AG04450 (cell line): Measurements from ENCODE around the gene ANTXR1. TPM values are rescaled to one million over a fixed set of nuclear protein-coding genes. Genes with fewer than 3 reads are reported as not detected.

Experiments used
- CTCF ChIA-PET: fragments of 300-600, 350-600 bp; formaldehyde crosslinking; extraction: SDS; loops from one replicate; lab custom pipeline; 2022; ENCODE audit warnings: antibody characterized with exemption, inconsistent platforms; lab: Charles Lee
- POLR2A ChIA-PET: fragments of 350-600 bp; formaldehyde crosslinking; extraction: SDS; loops from one replicate; lab custom pipeline; 2021; ENCODE audit warnings: antibody characterized with exemption, inconsistent platforms; lab: Yijun Ruan, JAX
- DNase-seq: peaks from one replicate; pipeline ENCODE4 v3.0.0-alpha.2; 2011; ENCODE audit warnings: low read depth, low spot score
- H3K27ac ChIP-seq: one replicate; pipeline ENCODE4 v1.5.1; 2012; ENCODE audit warnings: low read depth, low read length, control low read depth
- H3K27me3 ChIP-seq: one replicate; pipeline ENCODE4 v1.6.0; 2012; ENCODE audit warnings: low read length; ENCODE audit not compliant: control insufficient read depth, insufficient read depth
- H3K4me3 ChIP-seq: 2 replicates; pipeline ENCODE4 v1.5.1; 2011; ENCODE audit warnings: mild to moderate bottlenecking, low read depth, low read length, control low read depth
- H3K9me3 ChIP-seq: 2 replicates; pipeline ENCODE4 v1.5.1; 2012; ENCODE audit warnings: low read length; ENCODE audit not compliant: control insufficient read depth, insufficient read depth
- CTCF ChIP-seq: IDR thresholded peaks from 2 replicates; pipeline ENCODE4 v1.5.1; 2011; ENCODE audit warnings: low read depth, low read length, control low read depth, inconsistent platforms
- polyA plus RNA-seq: library from polyadenylated mRNA; depleted of rRNA; stranded (reverse); fragments of >200 nt; gene quantifications from 2 replicates; pipeline ENCODE4 v1.2.3, GENCODE V29; 2011

Gene ANTXR1
- polyA plus RNA-seq, 1 experiment, result 113 TPM

- TF ChIP-seq CTCF, result no peak
Measured at GRCh38 chr2:69212238-69213028, 199.5 kb downstream of the ANTXR1 start.

GRCh38 chr2:69213201-69213600, 200.2 kb downstream of the ANTXR1 start:
- TF ChIP-seq CTCF, result no peak
- Histone ChIP-seq H3K4me3 (no peak overlapping the region), H3K27me3 (no peaks in the 10 kb centered on the region), H3K27ac (peak overlapping the region; percentile 13), H3K9me3 (peaks cover 8% of the 10 kb centered on the region; the same call in 1 of the 2 replicates)
- ChIA-PET POLR2A (no interaction called here), CTCF (no interaction called here)
- no peak for DNase-seq

More at GRCh38 chr2:69212238-69213028, 199.5 kb downstream of the ANTXR1 start:
- H3K27ac ChIP-seq, result no peak overlapping the region
- CTCF ChIA-PET, result interaction anchor here (0.6 kb wide), 1 partner anchor 134 kb away, joined by 4 read pairs; no protein-coding TSS in a partner anchor
- no peak overlapping the region for H3K4me3 ChIP-seq
- no peak for DNase-seq
- no peaks in the 10 kb centered on the region for H3K27me3 ChIP-seq
- POLR2A ChIA-PET, result no interaction called here
- peaks cover 8% of the 10 kb centered on the region; the same call in 1 of the 2 replicates for H3K9me3 ChIP-seq

- no peak for DNase-seq
- Histone ChIP-seq H3K27me3 (no peaks in the 10 kb centered on the region), H3K27ac (peak overlapping the region; percentile 4), H3K9me3 (peaks cover 8% of the 10 kb centered on the region; the same call in 1 of the 2 replicates), H3K4me3 (no peak overlapping the region)
- TF ChIP-seq CTCF, result no peak
- POLR2A ChIA-PET, result no interaction called here
- CTCF ChIA-PET, result no interaction called here
Measured at GRCh38 chr2:69213782-69214181, 200.8 kb downstream of the ANTXR1 start.

GRCh38 chr2:69214898-69215297, 201.9 kb downstream of the ANTXR1 start:
- TF ChIP-seq CTCF, result no peak
- H3K9me3 ChIP-seq, result peaks cover 8% of the 10 kb centered on the region; the same call in 1 of the 2 replicates
- ChIA-PET POLR2A (no interaction called here), CTCF (no interaction called here)
- H3K4me3 ChIP-seq, result no peak overlapping the region
- DNase-seq, result no peak
- H3K27me3 ChIP-seq, result no peaks in the 10 kb centered on the region
- H3K27ac ChIP-seq, result no peak overlapping the region
